Measurements from ENCODE around the gene UGT1A8.

GRCh38 chr2:233584210-233584609 lies 33.2 kb upstream of the UGT1A8 start:
- TF ChIP-seq EZH2 (IDR thresholded peaks at IDR 0.05) (no peak), POLR2AphosphoS5 (IDR thresholded peaks at IDR 0.05; ENCODE audit: borderline replicate concordance, low read depth, low read length) (no peak), FOXP2 (optimal IDR thresholded peaks at IDR 0.05; ENCODE audit: control extremely low read depth, extremely low read length, insufficient read depth) (no peak)

Data from SK-N-MC (cell line).